Umbilical cord (tissue), 2 donors: ENCODE data around the gene SLC22A13. TPM values are rescaled to one million over a fixed set of nuclear protein-coding genes. Genes with fewer than 3 reads are reported as not detected.
"Not testable (repeated sequence)": the region's sequence is repeated elsewhere in the genome, so short reads cannot be mapped to it uniquely, and the experiment has no call there.

Source experiments
- DNase-seq: peaks from one replicate; pipeline ENCODE4 v3.0.0-alpha.2; 2015; ENCODE audit warnings: low spot score
- total RNA-seq: library from RNA; depleted of rRNA; stranded (reverse); fragments of >200 nt; gene quantifications from one replicate; pipeline ENCODE4 v1.2.3, GENCODE V29; 2014; ENCODE audit warnings: low replicate concordance; ENCODE audit not compliant: insufficient read depth

Gene SLC22A13, protein sequence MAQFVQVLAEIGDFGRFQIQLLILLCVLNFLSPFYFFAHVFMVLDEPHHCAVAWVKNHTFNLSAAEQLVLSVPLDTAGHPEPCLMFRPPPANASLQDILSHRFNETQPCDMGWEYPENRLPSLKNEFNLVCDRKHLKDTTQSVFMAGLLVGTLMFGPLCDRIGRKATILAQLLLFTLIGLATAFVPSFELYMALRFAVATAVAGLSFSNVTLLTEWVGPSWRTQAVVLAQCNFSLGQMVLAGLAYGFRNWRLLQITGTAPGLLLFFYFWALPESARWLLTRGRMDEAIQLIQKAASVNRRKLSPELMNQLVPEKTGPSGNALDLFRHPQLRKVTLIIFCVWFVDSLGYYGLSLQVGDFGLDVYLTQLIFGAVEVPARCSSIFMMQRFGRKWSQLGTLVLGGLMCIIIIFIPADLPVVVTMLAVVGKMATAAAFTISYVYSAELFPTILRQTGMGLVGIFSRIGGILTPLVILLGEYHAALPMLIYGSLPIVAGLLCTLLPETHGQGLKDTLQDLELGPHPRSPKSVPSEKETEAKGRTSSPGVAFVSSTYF
- total RNA-seq = 0.48 TPM

DNA sequence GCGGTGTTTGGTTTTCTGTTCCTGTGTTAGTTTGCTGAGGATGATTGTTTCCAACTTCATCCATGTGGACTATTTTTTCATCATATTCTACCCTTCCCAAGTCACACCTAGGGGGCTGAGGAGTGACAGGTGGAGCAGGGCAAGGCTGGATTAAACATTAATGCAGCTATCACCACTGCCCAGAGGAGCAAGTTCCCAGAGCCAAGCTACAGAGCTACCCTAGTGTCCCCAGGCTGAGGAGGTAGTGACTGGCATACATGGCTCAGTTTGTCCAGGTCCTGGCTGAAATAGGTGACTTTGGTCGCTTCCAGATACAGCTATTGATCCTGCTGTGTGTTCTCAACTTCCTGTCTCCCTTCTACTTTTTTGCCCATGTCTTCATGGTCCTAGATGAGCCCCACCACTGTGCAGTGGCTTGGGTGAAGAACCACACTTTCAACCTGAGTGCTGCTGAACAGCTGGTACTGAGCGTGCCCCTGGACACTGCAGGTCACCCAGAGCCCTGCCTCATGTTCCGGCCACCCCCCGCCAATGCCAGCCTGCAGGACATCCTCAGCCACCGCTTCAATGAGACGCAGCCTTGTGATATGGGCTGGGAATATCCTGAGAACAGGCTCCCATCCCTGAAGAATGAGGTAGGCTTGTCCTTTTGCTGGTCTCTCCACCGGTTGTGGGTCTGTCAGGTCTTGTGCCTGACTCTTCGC lies at the start of gene SLC22A13:
TSS of gene SLC22A13 (plus strand) at position 209 of the 704 bp plus-strand sequence. CDS start at position 258, 49 bp downstream.
- DNase-seq = no peak

DNA sequence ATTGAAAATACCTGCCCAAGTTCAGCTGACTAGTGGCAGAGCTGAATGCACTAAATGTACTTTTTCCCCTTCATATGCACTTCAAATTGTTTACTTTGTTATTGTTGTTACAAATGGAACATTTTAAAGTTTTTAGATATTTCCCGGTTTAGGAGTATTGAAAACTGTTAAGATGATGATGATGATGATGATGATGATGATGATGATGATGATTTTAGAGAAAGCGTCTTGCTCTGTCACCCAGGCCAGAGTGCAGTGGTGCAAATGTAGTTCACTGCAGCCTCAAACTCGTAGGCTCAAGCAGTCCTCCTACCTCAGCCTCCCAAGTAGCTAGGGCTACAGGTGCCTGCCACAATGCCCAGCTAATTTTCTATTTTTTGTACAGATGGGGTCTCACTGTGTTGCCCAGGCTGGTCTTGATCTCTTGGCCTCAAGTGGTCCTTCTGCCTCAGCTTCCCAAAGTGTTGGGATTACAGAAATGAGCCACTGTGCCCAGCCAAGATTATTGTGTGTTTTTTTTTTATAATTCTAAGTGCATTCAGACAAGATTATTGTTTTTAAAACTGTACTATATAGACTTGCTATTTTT lies 45.9 kb upstream of the SLC22A13 start:
- DNase-seq = no peak

DNA sequence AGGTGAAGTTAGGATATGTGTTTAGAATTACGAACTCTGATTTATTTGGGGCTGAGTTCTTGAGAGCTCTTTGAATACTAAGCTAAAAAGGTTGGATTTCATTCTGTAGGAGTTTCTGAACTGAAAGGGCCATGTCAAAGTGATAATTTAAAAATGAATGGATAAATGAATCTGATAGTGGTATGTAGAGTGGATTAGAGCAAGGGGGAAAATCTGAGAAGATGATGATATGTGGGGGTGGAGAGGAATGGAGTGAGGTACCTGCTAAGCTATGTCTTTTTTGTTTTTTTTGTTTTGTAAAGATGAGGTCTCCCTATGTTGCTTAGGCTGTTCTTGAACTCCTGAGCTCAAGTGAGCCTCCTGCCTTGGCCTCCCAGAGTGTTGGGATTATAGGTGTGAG lies 44.6 kb upstream of the SLC22A13 start:
- DNase-seq = no peak

DNA sequence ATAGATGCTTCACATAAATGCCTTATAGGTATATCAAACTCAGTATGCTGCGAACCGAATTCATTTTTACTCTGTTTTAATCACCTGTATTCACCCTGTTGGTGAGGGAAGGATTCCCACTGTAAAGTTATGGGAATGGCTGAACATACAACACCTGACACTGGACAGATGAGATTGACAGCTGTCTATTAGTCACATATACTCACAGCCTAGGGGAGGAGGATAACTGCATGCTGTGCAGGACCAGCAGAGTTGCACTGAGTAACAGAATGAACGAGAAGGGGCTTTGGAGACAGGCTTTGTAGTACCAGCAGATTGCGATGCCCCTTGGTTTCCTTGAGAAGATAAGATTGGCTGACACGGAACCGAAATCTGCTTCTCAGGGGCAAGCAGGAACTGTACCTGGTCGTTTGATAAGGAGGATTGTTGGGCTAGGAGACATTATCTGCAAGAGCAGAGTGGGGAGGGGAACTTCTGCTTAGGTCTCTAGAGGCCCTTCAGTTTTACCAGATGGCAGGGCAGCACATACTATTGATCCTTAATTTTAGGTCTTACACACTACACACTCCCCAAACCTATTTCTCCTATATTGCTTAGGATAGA lies 43.5 kb upstream of the SLC22A13 start:
- no peak for DNase-seq

DNA sequence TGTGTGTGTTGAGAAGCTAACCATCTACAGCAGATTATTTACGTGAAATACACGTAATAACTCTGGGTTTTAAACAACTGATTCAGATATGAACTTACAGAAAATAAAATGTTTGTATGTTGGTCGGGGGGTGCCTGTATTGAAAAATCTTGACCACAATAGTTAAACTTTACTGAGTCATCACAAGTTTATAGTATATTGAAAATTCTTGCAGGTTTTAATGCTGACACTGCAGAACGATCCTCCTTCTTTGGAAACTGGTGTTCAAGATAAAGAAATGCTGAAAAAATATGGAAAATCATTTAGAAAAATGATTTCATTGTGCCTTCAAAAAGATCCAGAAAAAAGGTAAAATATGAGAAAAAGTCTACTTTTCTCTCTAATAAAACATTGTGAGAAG lies 41.3 kb upstream of the SLC22A13 start:
- no peak for DNase-seq

DNA sequence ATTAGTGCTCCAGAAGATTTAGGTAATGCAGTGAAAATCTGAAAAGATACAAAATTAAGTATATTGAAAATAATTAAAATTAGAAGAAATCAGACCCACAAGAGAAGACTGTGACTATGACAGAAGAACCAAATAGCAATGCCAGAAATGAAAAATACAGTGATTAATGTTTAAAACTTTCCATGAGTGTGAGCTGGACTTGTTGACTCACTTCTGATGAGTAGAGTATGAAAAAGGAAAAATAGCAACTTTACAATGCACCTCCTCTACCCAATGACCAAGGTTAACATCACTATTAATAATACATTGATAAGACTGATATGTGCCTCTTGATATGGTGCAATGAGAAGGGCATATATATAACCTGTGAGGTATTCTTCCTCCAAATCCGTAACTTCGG lies 39.3 kb upstream of the SLC22A13 start:
- no peak for DNase-seq

DNA sequence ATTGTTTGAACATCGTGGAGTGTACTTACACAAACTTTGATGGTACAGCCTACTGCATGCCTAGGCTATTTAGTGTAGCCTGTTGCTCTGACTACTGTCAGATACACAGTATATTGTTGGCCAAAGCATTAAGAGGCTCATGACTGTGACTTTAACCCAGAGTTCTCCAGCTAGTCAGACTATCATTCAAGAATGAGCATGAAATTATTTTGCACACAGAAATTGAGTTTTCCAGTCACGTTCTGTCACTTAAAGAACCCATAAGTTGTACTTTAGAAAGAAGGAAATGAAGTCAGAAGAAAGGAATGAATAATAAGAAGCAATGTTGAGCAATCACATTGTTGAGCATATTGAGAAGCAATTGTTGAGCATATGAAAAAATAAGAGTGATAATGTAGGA lies 37.6 kb upstream of the SLC22A13 start:
- DNase-seq = no peak

DNA sequence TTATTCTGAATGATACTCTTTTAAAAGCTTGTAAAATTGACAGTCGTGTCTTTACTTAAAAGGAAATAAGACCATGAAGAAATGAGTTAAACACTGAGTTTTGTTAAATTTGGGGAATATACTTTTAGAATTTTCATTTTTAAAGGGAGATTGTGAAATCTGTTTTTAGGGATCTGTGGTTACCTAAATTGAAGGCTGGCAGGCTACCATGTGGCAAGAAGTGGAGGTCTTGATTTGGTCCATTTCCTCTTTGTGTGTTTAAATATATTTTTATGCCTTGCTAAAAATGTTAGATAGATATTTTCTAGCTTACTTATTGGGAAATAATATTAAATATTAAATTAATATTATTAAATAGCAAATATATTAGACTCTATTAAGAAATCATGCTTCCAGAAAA lies 36.6 kb upstream of the SLC22A13 start:
- DNase-seq = no peak

DNA sequence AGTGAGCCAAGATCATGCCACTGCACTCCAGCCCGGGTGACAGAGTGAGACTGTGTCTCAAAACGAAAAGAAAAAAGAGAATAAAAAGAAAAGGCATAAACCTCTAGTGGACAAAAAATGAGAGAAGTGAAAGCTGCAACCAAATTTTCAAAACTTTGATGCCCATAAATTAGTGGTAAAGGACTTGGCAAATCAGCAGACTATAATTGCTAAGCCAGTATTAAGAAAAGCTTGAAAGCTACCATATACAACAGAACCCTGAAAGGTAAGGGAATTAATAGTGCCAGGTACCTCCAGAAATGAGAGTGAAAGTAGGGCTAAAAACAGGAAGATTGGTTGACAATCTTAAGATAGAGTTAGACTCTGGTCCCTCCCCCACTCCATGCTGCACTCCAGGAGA lies 32.9 kb upstream of the SLC22A13 start:
- DNase-seq = no peak

DNA sequence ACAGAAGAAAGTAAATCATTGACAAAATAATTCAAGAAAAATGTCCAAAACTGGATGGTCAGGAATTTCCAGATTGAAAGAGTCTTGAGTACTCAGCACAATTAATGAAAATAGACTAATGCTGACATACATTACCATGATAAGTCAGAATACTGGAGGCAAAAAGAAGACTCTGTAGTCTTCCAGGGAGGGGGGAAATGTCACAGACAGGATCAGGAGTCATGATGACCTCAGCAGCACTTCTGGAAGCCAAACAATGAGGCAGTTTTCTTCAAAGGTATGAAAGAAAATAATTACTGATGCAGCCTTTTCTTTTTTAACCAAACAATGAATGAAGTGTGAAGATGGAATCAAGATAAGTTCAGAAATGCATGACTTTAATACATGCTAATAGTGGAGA lies 30.1 kb upstream of the SLC22A13 start:
- DNase-seq = peak; percentile 21

DNA sequence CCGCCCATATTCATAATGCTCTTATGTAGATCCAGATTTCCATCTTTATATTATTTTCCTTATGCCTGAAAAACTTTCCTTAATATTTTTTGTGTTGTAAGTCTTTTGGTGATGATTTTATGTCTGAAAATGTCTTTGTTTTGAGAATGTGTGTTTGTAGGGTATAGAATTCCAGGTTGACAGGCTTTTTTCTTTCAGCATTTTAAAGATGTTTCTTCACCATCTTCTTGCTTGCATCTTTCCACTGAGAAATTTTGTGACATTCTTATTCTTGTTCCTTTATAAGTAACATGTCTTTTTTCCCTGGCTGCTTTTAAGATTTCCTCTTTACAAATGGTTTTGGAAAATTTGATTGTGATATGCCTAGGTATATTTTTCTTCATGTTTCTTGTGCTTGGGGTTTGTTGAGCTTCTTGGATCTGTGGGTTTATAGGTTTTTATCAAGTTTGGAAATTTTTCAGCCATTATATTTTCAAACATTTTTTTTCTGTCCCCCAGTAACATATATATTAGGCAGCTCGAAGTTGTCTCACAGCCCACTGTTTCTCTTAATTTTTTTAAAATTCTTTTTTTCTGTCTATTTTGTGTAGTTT lies 27.1 kb upstream of the SLC22A13 start:
- no peak for DNase-seq

DNA sequence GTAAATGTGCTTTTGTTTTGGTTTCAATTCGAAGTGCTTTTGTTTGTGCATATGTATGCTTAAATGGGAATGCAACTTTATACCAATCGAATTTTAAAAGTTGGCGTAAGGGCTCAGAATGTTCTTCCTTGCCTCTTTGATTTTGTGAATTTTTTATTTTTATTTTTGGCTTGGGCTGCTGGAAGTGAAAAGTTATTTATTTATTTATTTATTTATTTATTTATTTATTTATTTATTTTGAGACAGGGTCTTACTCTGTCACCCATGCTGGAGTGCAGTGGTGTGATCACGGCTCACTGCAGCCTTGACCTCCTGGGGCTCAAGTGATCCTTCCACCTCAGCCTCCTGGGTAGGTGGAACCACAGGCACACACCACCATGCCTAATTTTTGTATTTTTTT lies 22.8 kb upstream of the SLC22A13 start:
- not testable (repeated sequence) for DNase-seq

DNA sequence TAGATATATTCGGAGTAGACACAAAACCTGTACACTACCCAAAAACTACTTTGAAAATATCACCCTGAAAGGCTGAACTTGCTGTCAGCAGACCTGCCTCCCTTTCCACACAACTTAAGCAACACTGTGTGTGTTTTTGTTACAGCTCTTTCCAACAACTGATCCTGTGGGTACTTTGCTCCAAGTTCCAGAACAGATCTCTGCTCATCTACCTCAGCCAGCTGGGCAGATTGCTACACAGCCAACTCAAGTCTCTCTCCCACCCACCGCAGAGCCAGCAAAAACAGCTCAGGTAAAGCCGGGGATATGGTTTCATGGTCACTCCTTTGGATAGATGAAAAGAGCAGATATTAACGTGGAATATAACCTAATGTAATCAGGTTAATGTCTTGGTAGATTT lies 19.7 kb upstream of the SLC22A13 start:
- no peak for DNase-seq

DNA sequence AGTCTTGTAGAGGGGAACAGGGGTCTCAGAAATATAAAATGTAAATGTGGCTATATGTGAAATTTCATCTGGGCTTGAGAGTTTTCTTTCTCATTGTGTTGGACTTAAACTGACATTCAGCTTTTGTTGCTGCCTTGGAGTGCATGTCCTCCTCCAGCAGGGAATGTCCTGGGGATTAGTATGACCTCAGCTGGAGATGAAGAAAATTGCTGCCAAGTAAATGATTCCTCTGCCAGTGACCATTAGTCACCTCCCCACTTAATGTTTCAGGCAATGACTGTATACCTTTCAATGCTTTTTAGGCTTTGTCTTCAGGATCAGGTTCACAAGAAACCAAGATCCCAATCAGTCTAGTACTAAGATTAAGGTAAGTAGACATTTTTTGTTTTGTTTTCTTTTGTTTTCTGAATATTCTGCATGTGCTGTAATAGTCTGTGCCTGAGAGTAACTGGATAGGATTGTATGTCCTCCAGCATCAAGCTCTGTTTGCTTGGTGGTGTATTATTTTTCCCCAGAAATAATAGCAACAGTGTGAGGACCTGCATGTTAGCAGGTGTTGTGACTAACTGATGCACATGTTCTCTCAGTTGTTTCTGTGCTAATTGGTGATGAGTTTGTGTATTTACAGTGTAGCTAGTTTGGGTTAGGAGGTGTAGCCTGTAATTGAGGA lies 18.1 kb upstream of the SLC22A13 start:
- DNase-seq = peak; percentile 52

DNA sequence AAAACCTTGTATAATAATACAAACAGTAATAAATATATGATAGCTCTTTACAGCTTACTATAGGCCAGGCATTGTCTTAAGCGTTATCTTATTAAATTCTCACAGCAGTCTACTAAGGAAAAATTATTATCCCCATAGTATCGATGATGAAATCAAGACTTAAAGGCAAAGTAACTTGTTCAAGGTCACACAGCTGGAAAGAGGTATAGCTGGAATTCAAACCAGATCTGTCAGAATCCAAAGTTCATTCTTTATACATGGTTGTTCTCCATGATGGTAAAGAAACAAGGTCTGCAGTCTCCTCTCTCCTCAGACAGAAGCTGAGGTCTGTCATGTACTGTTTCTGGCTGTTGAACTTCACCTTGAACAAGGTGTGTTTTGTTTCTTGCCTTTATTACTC lies 15.4 kb upstream of the SLC22A13 start:
- no peak for DNase-seq

DNA sequence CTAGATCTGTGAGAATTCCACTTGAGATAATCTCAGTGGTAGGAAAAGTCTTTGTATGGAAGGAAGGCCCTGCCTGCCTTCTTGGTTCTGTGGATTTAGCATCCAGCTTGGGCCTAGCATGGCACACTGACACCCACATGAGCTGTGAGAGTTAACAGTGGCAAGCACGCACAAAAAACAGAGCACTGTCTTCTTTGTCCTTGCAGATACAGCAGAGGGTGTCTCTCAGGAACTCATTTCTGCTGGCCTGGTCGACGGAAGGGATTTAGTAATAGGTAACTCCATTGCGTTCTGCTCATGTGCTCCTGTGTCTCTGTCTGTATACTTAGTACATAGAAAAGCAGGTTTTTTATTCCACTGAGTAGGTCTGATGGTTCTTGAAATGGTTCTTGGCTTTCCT lies 14.4 kb upstream of the SLC22A13 start:
- no peak for DNase-seq

DNA sequence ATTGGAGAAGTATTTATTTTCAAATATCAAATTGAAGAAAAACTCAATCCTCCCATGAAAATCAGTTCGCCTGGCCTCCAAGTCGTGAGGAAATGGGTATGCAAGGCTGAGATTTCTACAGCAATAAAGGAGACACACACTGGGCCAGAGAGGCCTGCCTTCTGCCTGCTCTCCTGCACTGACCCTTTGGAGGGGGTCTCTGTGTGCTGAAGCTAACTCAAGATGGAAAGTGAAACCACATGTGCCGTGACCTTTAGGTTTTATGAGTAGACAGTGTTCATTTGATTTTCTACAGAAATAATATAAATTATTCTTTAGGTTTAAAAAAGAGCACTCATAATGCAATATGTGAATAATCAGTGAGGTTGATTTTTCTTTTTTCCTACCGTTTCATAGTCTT lies 11.9 kb upstream of the SLC22A13 start:
- no peak for DNase-seq

DNA sequence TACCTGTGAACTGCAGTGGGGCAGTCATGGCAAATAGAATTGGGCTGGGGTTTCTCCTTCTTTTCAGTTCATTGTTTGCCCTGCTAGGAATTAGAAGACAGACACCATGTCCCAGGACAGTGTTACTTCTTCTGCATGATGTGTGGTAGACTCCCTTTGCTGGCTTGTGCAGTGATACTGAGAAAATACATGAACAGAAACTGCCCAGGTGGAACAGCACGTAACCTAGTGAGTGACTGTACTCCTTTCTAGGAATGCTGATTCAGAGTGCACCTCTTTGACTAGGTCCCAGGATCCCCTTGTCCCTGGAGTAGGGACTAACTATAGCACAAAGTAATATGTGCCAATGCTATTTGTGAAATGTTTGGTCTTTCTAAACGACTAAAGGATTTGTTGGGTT lies 10.7 kb upstream of the SLC22A13 start:
- no peak for DNase-seq

DNA sequence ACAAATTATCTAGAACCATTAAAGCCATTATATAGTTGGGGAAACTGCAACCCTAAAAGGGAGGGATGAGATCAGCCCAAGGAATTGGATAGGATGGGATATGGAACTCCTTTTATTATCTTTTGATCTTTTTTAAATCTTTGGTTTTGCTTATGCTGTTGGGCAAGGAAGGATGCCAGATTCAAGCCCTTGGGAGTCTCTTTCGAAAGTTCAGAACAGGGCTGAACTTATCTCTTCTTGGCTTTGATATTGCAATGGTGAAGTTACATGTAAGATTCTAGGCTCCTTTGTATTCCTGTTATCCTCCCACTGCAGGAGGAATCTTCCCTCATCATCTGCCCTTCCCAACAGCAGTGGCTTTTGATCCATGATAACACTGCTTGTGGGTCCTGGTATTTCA lies 10.0 kb upstream of the SLC22A13 start:
- DNase-seq = no peak

DNA sequence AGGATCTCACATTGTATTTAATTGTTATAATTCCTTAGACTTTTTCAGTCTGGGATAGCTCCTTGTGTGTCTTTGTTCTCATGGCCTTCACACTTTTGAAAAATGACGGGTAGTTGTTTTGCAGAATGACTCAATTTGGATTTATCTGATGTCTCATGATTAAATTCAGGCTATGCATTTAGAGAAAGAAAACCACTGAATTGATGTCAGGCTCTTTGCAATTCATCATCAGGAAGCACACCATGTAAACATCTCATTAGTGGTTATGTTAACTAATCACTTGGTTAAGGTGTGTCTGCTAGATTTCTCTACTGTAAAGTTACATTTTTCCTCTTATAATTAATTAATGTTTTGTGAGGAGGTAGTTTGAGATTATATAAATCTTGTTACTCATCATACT lies 8.0 kb upstream of the SLC22A13 start:
- no peak for DNase-seq

DNA sequence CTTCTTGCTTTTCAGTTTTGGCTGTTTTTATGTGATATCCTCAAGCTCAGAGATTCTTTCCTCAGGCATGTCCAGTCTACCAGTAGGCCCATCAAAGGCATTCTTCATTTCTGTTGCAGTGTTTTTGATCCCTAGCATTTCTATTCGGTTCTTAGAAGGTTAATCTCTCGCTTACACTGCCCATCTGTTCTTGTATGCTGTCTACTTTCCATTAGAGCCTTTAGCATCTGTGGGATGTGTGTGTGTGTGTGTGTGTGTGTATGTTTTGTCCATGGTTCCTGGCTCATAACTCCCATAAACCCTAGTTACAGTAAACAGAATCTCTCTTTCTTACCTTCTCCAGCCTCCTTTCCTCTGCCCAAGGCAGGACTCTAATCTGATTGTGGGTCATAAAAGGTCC lies 5.1 kb upstream of the SLC22A13 start:
- no peak for DNase-seq
